HCT116 (cell line): ENCODE measurements around the gene DMBT1. TPM values are rescaled to one million over a fixed set of nuclear protein-coding genes. Genes with fewer than 3 reads are reported as not detected.

Source experiments
- ATAC-seq: fragments of 200-7000 bp; cut with Tn5 transposase; 2 replicates; pipeline ENCODE4 v1.9.1; 2020; ENCODE audit warnings: mild to moderate bottlenecking, moderate library complexity
- BruUV-seq: library from RNA; stranded (reverse); fragments of 400-500 nt; replicated peaks from 2 replicates; lab custom pipeline; 2021; lab: Mats Ljungman, UMichigan
- CTCF ChIA-PET: fragments of 300-600 bp; sonication (Branson Sonifier 250); formaldehyde crosslinking; loops from one replicate; lab custom pipeline; 2021; ENCODE audit warnings: antibody characterized with exemption; lab: Charles Lee
- POLR2A ChIA-PET: fragments of 300-600, 350-600 bp; sonication (Branson Sonifier 250); formaldehyde crosslinking; loops from one replicate; lab custom pipeline; 2021; ENCODE audit warnings: antibody characterized with exemption; lab: Charles Lee
- RAD21 ChIA-PET, 2 experiments: fragments of 300-600 bp; sonication (Branson Sonifier 250); formaldehyde crosslinking; loops; one replicate each; lab custom pipeline; 2023; ENCODE audit warnings: low total read pairs in 2 of 2; ENCODE audit not compliant: uncharacterized antibody in 2 of 2, unreplicated experiment in 2 of 2, low non-redundant PET in 1 of 2; lab: Charles Lee
- DNase-seq: peaks from one replicate; pipeline ENCODE4 v3.0.0-alpha.2; 2010; ENCODE audit warnings: low read depth, low spot score
- H2AFZ ChIP-seq: fragments of 200-600 bp; shearing (Covaris generic), sonication (generic); 2 replicates; pipeline ENCODE4 v1.6.1; 2017; ENCODE audit warnings: low read depth, mixed run types, mixed read lengths, antibody characterized with exemption, low read length; ENCODE audit not compliant: poor library complexity, severe bottlenecking
- H3K27ac ChIP-seq: 2 replicates; pipeline ENCODE4 v1.5.1; 2012; ENCODE audit warnings: low read depth, low read length
- H3K27me3 ChIP-seq: fragments of 200-600 bp; sonication (generic); 2 replicates; pipeline ENCODE4 v1.6.1; 2016; ENCODE audit warnings: mixed run types, low read length, mixed read lengths; ENCODE audit not compliant: insufficient read depth
- H3K36me3 ChIP-seq, 2 experiments: fragments of 200-500 bp in 1 of 2; fragments of 200-600 bp in 1 of 2; sonication (Bioruptor generic) in 1 of 2; sonication (generic) in 1 of 2; 2 replicates each; pipeline versions ENCODE4 v1.5.1 to v1.6.1; 2014 to 2016; ENCODE audit warnings: low read length in 2 of 2, inconsistent platforms in 1 of 2, mixed read lengths in 1 of 2, mixed run types in 1 of 2; ENCODE audit not compliant: insufficient read depth in 2 of 2, control insufficient read depth in 1 of 2
- H3K4me1 ChIP-seq, 2 experiments: fragments of 200-600 bp in 1 of 2; sonication (generic) in 1 of 2; 2 replicates each; pipeline versions ENCODE4 v1.5.1 to v1.6.1; 2012 to 2017; ENCODE audit warnings: low read length in 2 of 2, inconsistent platforms in 1 of 2, mild to moderate bottlenecking in 1 of 2, mixed read lengths in 1 of 2, mixed run types in 1 of 2, moderate library complexity in 1 of 2; ENCODE audit not compliant: insufficient read depth in 2 of 2, control insufficient read depth in 1 of 2
- H3K4me2 ChIP-seq: fragments of 200-600 bp; sonication (generic); 2 replicates; pipeline ENCODE4 v1.6.1; 2017; ENCODE audit warnings: mixed run types, low read length, mixed read lengths
- H3K4me3 ChIP-seq, 2 experiments: fragments of 200-600 bp in 1 of 2; sonication (generic) in 1 of 2; replicated peaks in 1 of 2; 2 replicates each; pipeline ENCODE4 v1.5.1; 2011 to 2016; ENCODE audit warnings: low read length in 2 of 2, control low read depth in 1 of 2, low read depth in 1 of 2, mild to moderate bottlenecking in 1 of 2, mixed read lengths in 1 of 2, mixed run types in 1 of 2
- H3K79me2 ChIP-seq: fragments of 200-600 bp; sonication (generic); 2 replicates; pipeline ENCODE4 v1.6.1; 2017; ENCODE audit warnings: mild to moderate bottlenecking, mixed run types, low read length, moderate library complexity, mixed read lengths; ENCODE audit not compliant: insufficient read depth
- H3K9ac ChIP-seq: fragments of 200-600 bp; sonication (generic); 2 replicates; pipeline ENCODE4 v1.6.1; 2016; ENCODE audit warnings: low read length, mixed read lengths
- H3K9me2 ChIP-seq: fragments of 200-600 bp; sonication (generic), shearing (Covaris generic); 2 replicates; pipeline ENCODE4 v1.6.1; 2017; ENCODE audit warnings: mixed run types, mild to moderate bottlenecking, moderate library complexity; ENCODE audit not compliant: insufficient read depth
- H3K9me3 ChIP-seq, 2 experiments: fragments of 200-500 bp in 1 of 2; fragments of 200-600 bp in 1 of 2; sonication (Bioruptor generic) in 1 of 2; sonication (generic) in 1 of 2; 2 replicates each; pipeline ENCODE4 v1.6.1; 2014 to 2017; ENCODE audit warnings: low read length in 2 of 2, mixed read lengths in 2 of 2, inconsistent platforms in 1 of 2, low read depth in 1 of 2, mild to moderate bottlenecking in 1 of 2, mixed run types in 1 of 2, moderate library complexity in 1 of 2; ENCODE audit not compliant: control insufficient read depth in 1 of 2, insufficient read depth in 1 of 2
- H4K20me1 ChIP-seq: fragments of 200-600 bp; sonication (generic), shearing (Covaris generic); 2 replicates; pipeline ENCODE4 v1.6.1; 2017; ENCODE audit warnings: mixed run types, mild to moderate bottlenecking, moderate library complexity; ENCODE audit not compliant: insufficient read depth
- ATF3 ChIP-seq: IDR thresholded peaks from 2 replicates; pipeline ENCODE4 v1.6.1; 2012
- CTCF ChIP-seq, 3 experiments: fragments of 200-600 bp in 1 of 3; sonication (generic) in 1 of 3; IDR thresholded peaks in 2 of 3; conservative IDR thresholded peaks in 1 of 3; 2 replicates each; pipeline ENCODE4 v1.5.1; 2012 to 2017; ENCODE audit warnings: low read depth in 2 of 3, low read length in 2 of 3, antibody characterized with exemption in 1 of 3, borderline replicate concordance in 1 of 3, control low read depth in 1 of 3, mild to moderate bottlenecking in 1 of 3, mixed read lengths in 1 of 3, mixed run types in 1 of 3, moderate library complexity in 1 of 3; ENCODE audit not compliant: insufficient read depth in 1 of 3
- ELF1 ChIP-seq: IDR thresholded peaks from 2 replicates; pipeline ENCODE4 v1.6.1; 2012; ENCODE audit warnings: low read depth, borderline replicate concordance
- JUND ChIP-seq: IDR thresholded peaks from 2 replicates; pipeline ENCODE4 v1.6.1; 2012
- POLR2A ChIP-seq: IDR thresholded peaks from 2 replicates; pipeline ENCODE4 v1.7.0; 2011; ENCODE audit warnings: borderline replicate concordance; ENCODE audit not compliant: insufficient read depth, insufficient read length; ENCODE audit errors: extremely low read depth
- POLR2AphosphoS5 ChIP-seq: IDR thresholded peaks from 2 replicates; pipeline ENCODE4 v1.6.1; 2011; ENCODE audit warnings: mild to moderate bottlenecking, low read depth, low read length, moderate library complexity
- SIN3A ChIP-seq: IDR thresholded peaks from 2 replicates; pipeline ENCODE4 v1.6.1; 2012; ENCODE audit warnings: low read depth
- SRF ChIP-seq: IDR thresholded peaks from 2 replicates; pipeline ENCODE4 v1.6.1; 2012; ENCODE audit warnings: low read depth
- TCF7L2 ChIP-seq: IDR thresholded peaks from 2 replicates; pipeline ENCODE4 v1.7.0; 2011; ENCODE audit warnings: borderline replicate concordance, inconsistent platforms; ENCODE audit not compliant: insufficient read depth, insufficient read length; ENCODE audit errors: extremely low read depth
- YY1 ChIP-seq: IDR thresholded peaks from 2 replicates; pipeline ENCODE4 v1.6.1; 2011; ENCODE audit warnings: low read length, low read depth, moderate library complexity, mild to moderate bottlenecking; ENCODE audit not compliant: insufficient replicate concordance; ENCODE audit errors: extremely low read depth
- ZFX ChIP-seq: fragments of 450-650 bp; IDR thresholded peaks from 2 replicates; pipeline ENCODE4 v1.6.1; 2017
- intact Hi-C: fragments of 100-400 bp; cut with micrococcal nuclease; formaldehyde crosslinking; loops from 2 replicates; pipeline ENCODE4 v1.10.0; 2022
- total RNA-seq: library from RNA; stranded (reverse); gene quantifications from one replicate; pipeline ENCODE4 v1.2.1, GENCODE V29; 2021; ENCODE audit not compliant: unreplicated experiment

The DMBT1 gene
- total RNA-seq, 1 experiment from 2014 or later = 0.17 TPM

- no peaks in the 10 kb centered on the region for H3K9me2 ChIP-seq
- no peak overlapping the region for H3K9ac ChIP-seq
- no peaks in the 10 kb centered on the region for H3K4me1 ChIP-seq
- no peaks in the 10 kb centered on the region for H3K9me3 ChIP-seq
- no peak overlapping the region for H3K4me2 ChIP-seq
- H4K20me1 ChIP-seq = no peaks in the 10 kb centered on the region
- no peaks in the 10 kb centered on the region for H3K36me3 ChIP-seq
- DNase-seq = no peak
- intact Hi-C loops = no loop called here
- TF ChIP-seq ZFX (no peak), CTCF (IDR thresholded peaks at IDR 0.05 in 2 of 3, conservative IDR thresholded peaks at IDR 0.05 in 1 of 3; ENCODE audit: borderline replicate concordance in 1 of 3, insufficient read depth in 1 of 3, low read depth in 2 of 3, low read length in 2 of 3) (no peak)
- BruUV-seq = no TSS peak
- no peak overlapping the region for H3K4me3 ChIP-seq
- H2AFZ ChIP-seq = no peak overlapping the region
- no peaks in the 10 kb centered on the region for H3K27me3 ChIP-seq
- POLR2A ChIA-PET = no interaction called here
- no peak for ATAC-seq
- no peaks in the 10 kb centered on the region for H3K79me2 ChIP-seq
- CTCF ChIA-PET = no interaction called here
- RAD21 ChIA-PET = no interaction called here
- no peak overlapping the region for H3K27ac ChIP-seq
Measured at GRCh38 chr10:122546242-122546641, 14.3 kb upstream of the DMBT1 start.

- Histone ChIP-seq H3K79me2 (no peaks in the 10 kb centered on the region), H3K4me1 (no peaks in the 10 kb centered on the region), H3K27me3 (no peaks in the 10 kb centered on the region), H3K4me3 (no peak overlapping the region), H2AFZ (no peak overlapping the region), H3K36me3 (no peaks in the 10 kb centered on the region), H3K4me2 (no peak overlapping the region), H3K9me3 (no peaks in the 10 kb centered on the region), H3K9me2 (no peaks in the 10 kb centered on the region), H4K20me1 (no peaks in the 10 kb centered on the region), H3K27ac (no peak overlapping the region), H3K9ac (no peak overlapping the region)
- no TSS peak for BruUV-seq
- POLR2A ChIA-PET = no interaction called here
- RAD21 ChIA-PET = no interaction called here
- ATAC-seq (no peak), DNase-seq (no peak)
- CTCF ChIA-PET = interaction anchor here (1.6 kb wide), 1 partner anchor 17 kb away, joined by 6 read pairs; no protein-coding TSS in a partner anchor
- intact Hi-C loops = no loop called here
- TF ChIP-seq ELF1 = no peak
- TF ChIP-seq YY1 = no peak
- TF ChIP-seq JUND = no peak
- no peak for TF ChIP-seq POLR2AphosphoS5
- no peak for TF ChIP-seq TCF7L2
- no peak for TF ChIP-seq SIN3A
- TF ChIP-seq POLR2A = no peak
- no peak for TF ChIP-seq SRF
- no peak for TF ChIP-seq ATF3
- no peak for TF ChIP-seq CTCF (IDR thresholded peaks at IDR 0.05 in 2 of 3, conservative IDR thresholded peaks at IDR 0.05 in 1 of 3; ENCODE audit: borderline replicate concordance in 1 of 3, insufficient read depth in 1 of 3, low read depth in 2 of 3, low read length in 2 of 3)
Measured at GRCh38 chr10:122548407-122549085, 12.0 kb upstream of the DMBT1 start.
